ENCODE results near the gene COL25A1. TPM values are rescaled to one million over a fixed set of nuclear protein-coding genes. Genes with fewer than 3 reads are reported as not detected.
A peak's percentile ranks its signal among the peaks of the same experiment; 100 is the strongest.
"Not testable (repeated sequence)": the region's sequence is repeated elsewhere in the genome, so short reads cannot be mapped to it uniquely, and the experiment has no call there.

Gene COL25A1
- polyA plus RNA-seq, 1 experiment: not detected

DNA sequence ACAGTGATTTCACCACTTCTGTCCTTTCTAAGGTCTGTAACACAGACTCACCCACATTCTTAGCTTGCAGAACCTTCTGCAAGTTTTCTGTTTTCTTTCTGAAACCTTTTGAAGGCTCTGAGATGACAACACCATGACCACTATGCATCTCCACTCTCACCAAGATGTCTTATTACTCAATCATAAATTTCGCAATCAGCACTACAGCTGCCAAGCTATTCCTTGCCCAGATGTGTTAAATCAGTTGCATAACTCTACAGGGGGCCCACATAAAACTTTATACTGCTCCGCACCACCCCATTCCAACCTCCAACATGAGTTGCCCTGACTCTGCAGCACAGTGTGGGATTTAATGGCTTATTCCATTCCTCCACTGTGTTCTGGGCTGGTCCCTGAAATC is 229.9 kb downstream of the COL25A1 start:
- ChIA-PET POLR2A (no interaction called here), CTCF (interaction anchor here (1.0 kb wide), 1 partner anchor 82 kb away, joined by 3 read pairs; no protein-coding TSS in a partner anchor)
- Histone ChIP-seq H3K27me3 (ENCODE audit: control insufficient read depth, insufficient read depth, low read length) (no peaks in the 10 kb centered on the region), H3K4me3 (ENCODE audit: low read depth, low read length) (no peak overlapping the region), H3K36me3 (ENCODE audit: control insufficient read depth, insufficient read depth, low read length) (no peaks in the 10 kb centered on the region)
- peak; percentile 66 for DNase-seq (ENCODE audit: low read depth)
- TF ChIP-seq, protein P1, sequence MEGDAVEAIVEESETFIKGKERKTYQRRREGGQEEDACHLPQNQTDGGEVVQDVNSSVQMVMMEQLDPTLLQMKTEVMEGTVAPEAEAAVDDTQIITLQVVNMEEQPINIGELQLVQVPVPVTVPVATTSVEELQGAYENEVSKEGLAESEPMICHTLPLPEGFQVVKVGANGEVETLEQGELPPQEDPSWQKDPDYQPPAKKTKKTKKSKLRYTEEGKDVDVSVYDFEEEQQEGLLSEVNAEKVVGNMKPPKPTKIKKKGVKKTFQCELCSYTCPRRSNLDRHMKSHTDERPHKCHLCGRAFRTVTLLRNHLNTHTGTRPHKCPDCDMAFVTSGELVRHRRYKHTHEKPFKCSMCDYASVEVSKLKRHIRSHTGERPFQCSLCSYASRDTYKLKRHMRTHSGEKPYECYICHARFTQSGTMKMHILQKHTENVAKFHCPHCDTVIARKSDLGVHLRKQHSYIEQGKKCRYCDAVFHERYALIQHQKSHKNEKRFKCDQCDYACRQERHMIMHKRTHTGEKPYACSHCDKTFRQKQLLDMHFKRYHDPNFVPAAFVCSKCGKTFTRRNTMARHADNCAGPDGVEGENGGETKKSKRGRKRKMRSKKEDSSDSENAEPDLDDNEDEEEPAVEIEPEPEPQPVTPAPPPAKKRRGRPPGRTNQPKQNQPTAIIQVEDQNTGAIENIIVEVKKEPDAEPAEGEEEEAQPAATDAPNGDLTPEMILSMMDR (IDR thresholded peaks at IDR 0.05; ENCODE audit: insufficient read depth, low read depth, low read length): no peak

DNA sequence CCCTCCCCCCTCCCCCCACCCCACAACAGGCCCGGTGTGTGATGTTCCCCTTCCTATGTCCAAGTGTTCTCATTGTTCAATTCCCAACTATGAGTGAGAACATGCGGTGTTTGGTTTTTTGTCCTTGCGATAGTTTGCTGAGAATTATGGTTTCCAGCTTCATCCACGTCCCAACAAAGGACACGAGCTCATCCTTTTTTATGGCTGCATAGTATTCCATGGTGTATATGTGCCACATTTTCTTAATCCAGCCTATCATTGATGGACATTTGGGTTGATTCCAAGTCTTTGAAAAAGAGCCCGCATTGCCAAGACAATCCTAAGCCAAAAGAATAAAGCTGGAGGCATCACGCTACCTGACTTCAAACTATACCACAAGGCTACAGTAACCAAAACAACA is 231.8 kb downstream of the COL25A1 start:
- DNase-seq (ENCODE audit: low read depth); POLR2A ChIA-PET; CTCF ChIA-PET; H3K4me3 ChIP-seq (ENCODE audit: low read depth, low read length); H3K36me3 ChIP-seq (ENCODE audit: control insufficient read depth, insufficient read depth, low read length); H3K27me3 ChIP-seq (ENCODE audit: control insufficient read depth, insufficient read depth, low read length): not testable (repeated sequence)

DNA sequence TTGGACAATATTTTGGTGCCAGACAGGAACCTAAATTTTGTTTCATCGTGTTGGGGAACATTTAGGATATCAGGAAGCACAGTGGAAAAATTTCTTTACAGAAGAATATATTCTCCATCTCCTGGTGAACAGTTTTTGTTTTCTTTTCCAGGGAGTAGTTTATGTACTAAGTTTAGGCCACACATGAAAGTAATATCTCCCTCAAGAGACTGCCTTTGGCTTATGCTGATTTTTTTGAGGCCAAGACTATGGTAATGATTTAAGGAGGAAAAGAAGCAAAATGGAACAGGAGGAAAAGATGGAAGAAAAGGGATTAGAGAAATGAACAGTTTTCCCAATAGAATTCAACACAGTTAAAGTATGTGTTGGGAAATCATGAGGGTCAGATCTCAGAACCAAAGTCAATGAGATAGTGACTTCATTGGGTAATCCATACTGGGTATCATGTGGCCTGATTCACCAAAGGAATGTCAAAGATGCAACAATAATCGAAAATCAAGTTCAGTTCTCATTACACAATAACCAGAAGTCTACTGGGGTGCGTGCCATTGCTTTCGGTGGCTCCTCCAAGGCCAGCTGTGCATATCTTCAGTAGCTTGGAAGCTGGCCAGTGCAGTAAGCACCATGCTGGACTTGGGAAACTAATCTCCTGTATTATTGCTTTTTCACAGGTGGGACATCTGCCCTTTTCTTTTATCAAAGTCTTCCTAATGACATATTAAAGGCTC is 234.8 kb downstream of the COL25A1 start:
- no peaks in the 10 kb centered on the region for H3K36me3 ChIP-seq (ENCODE audit: control insufficient read depth, insufficient read depth, low read length)
- TF ChIP-seq, protein P1 (IDR thresholded peaks at IDR 0.05; ENCODE audit: insufficient read depth, low read depth, low read length): no peak
- no peak overlapping the region for H3K4me3 ChIP-seq (ENCODE audit: low read depth, low read length)
- H3K27me3 ChIP-seq (ENCODE audit: control insufficient read depth, insufficient read depth, low read length): no peaks in the 10 kb centered on the region
- DNase-seq (ENCODE audit: low read depth): no peak
- CTCF ChIA-PET: no interaction called here
- POLR2A ChIA-PET: no interaction called here

DNA sequence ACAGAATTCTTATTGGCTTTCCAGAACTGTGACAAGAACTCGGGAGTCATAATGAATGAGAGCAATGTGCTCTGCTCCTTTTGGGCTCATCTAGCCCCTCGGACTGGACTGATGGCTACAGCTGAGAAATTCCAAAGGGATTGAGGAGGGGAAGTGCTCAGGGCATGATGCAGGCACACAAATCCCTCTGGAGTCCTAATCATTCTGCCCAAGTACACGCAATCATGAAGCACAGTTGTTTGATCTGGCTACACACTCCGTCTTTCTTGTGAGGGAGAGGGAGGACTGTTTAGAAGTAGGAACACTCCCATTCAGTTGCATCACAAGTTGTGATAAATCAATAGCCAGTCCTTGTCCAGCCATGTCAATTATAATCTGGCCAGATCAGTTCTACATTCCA is 237.5 kb downstream of the COL25A1 start:
- POLR2A ChIA-PET: no interaction called here
- TF ChIP-seq, protein P1 (IDR thresholded peaks at IDR 0.05; ENCODE audit: insufficient read depth, low read depth, low read length): no peak
- no peaks in the 10 kb centered on the region for H3K27me3 ChIP-seq (ENCODE audit: control insufficient read depth, insufficient read depth, low read length)
- H3K36me3 ChIP-seq (ENCODE audit: control insufficient read depth, insufficient read depth, low read length): no peaks in the 10 kb centered on the region
- H3K4me3 ChIP-seq (ENCODE audit: low read depth, low read length): no peak overlapping the region
- CTCF ChIA-PET: no interaction called here
- no peak for DNase-seq (ENCODE audit: low read depth)

DNA sequence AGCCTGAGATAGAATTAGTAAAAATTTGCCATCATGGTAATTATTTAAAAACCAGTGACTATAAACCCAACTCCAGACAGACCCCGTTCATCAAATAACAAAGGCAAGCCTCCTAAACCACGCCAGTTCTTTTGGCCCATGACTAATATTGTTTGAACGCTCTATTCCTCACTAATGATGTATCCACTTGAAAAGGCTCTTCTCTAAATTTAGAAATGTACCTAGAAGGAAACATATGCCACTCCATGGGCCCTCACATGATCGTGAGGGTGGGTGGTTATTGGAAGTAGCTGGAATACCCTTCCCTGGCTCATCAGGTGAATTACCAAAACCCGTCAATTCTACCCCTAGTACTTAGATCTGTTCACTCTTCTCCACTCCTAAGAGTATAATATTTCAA is 249.2 kb downstream of the COL25A1 start:
- H3K36me3 ChIP-seq (ENCODE audit: control insufficient read depth, insufficient read depth, low read length): no peaks in the 10 kb centered on the region
- TF ChIP-seq, protein P1 (IDR thresholded peaks at IDR 0.05; ENCODE audit: insufficient read depth, low read depth, low read length): no peak
- no peak for DNase-seq (ENCODE audit: low read depth)
- no peak overlapping the region for H3K4me3 ChIP-seq (ENCODE audit: low read depth, low read length)
- CTCF ChIA-PET: no interaction called here
- POLR2A ChIA-PET: no interaction called here
- H3K27me3 ChIP-seq (ENCODE audit: control insufficient read depth, insufficient read depth, low read length): 0 out of 2 replicates have a peak, but pooled peaks cover 1% of the 10 kb centered on the region

DNA sequence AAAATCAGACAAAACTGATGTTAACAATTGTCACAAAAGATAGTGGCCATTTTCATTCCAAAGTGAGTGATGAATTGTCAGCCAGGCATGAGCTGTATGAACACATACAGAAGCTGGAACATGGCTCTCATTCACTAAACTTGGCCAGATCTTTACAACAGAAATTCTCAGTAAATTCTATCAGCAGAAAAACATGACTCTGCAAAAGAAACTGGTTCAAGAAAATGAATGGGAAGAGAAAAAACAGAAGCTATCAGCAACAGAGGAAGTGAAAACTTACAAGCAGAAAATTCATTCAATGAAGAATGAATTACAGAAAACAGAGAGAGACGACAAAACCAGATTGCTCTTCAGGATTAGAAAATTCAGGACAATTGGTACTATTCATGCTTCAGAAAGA is 249.6 kb downstream of the COL25A1 start:
- Histone ChIP-seq H3K36me3 (ENCODE audit: control insufficient read depth, insufficient read depth, low read length) (no peaks in the 10 kb centered on the region), H3K27me3 (ENCODE audit: control insufficient read depth, insufficient read depth, low read length) (0 out of 2 replicates have a peak, but pooled peaks cover 1% of the 10 kb centered on the region), H3K4me3 (ENCODE audit: low read depth, low read length) (no peak overlapping the region)
- CTCF ChIA-PET: no interaction called here
- no peak for DNase-seq (ENCODE audit: low read depth)
- POLR2A ChIA-PET: no interaction called here
- TF ChIP-seq, protein P1 (IDR thresholded peaks at IDR 0.05; ENCODE audit: insufficient read depth, low read depth, low read length): no peak

Measured in BJ (cell line).